Kidney capillary endothelial cell (primary cell): Measurements from ENCODE around the gene GDAP1L1.
A peak's percentile ranks its signal among the peaks of the same experiment; 100 is the strongest.

Experiments
- DNase-seq: peaks from one replicate; pipeline ENCODE4 v3.0.0-alpha.2; 2018; ENCODE audit warnings: low spot score

Gene GDAP1L1

DNA sequence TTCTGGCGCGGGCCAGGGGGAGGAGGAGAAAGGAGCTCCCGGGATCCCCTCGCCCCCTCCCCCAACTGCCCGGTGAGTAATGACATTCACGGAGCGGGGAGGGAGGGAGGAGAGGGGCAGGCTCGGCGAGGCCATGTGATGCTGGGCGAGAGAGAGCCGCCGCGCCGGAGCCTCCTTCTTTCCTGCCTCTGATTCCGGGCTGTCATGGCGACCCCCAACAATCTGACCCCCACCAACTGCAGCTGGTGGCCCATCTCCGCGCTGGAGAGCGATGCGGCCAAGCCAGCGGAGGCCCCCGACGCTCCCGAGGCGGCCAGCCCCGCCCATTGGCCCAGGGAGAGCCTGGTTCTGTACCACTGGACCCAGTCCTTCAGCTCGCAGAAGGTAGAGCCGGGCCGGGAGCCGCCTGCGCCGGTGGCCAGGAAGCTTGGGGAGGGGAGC lies at the start of gene GDAP1L1:
Gene GDAP1L1 (plus strand): TSS at position 178 of the 441 bp plus-strand sequence. CDS start 27 bp downstream, at position 205.
- DNase-seq, result peak; percentile 7

DNA sequence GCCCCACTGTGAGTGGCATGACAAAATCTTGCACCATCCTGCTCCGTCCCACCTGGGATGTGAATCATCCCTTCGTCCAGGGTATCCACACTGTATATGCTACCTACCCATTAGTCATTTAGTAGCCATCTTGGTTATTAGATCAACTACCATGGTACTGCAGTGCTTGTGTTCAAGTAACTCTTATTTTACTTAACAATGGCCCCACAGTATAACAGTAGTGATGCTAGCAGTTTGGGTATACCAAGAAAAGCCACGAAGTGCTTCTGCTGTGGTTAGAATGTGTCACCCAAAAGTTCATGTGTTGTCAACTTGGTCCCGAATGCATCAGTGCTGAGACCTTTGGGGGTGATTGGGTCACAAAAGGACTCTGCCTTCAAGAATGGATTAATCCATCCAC lies 48.2 kb upstream of the GDAP1L1 start:
- DNase-seq, result no peak

DNA sequence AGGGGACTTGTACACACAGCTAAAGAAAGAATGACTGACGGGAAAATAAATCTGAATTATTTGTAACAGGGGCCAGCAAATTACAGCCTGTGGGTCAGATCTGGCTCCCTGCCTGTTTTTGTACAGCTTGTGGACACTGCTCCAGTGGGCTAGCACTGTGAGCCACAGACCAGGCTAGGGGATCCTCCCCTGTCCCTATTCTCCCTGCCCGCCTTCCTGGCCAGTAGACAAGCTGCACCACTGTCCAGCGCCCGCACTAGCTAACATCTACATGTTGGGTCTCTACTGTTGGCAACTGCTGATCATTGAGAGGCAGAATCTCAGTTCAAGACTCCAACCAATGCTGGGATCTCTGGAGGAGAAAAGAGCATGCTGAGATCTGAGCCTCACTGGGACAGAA lies 47.2 kb upstream of the GDAP1L1 start:
- no peak for DNase-seq

DNA sequence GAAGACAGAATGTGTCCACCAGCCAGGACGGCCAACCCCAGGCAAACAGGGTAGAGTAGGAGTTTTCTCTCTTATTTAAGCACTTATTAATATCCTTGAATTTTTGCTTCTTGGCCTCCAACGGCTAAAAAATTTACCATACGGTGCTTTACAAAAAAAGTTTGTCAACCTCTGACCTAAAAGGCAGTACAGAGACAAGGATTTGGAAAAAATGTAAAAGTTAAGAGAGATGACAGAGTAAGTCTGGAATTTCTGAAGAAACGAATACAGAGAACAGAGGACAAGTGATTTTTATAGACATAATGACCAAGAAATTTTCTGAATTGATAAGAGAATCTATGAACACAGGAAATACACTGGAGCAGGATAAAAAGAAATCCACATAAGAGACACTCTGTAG lies 46.7 kb upstream of the GDAP1L1 start:
- no peak for DNase-seq

DNA sequence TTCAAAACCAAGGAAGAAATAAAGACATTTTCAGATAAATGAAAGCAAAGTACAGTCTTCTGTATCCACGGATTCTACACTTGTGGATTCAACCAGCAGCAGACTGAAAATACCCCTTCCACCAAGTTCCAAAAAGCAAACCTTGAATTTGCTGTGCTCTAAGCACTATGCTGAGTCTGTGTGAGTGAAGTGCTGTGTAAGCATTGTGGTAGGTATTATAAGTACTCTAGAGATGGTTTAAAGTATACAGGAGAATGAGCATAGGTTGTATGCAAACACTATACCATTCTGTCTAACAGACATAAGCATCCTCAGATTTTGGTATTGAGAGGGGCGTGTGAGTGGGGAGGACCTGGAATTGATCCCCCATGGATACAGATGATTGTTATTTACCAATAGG lies 46.1 kb upstream of the GDAP1L1 start:
- no peak for DNase-seq

DNA sequence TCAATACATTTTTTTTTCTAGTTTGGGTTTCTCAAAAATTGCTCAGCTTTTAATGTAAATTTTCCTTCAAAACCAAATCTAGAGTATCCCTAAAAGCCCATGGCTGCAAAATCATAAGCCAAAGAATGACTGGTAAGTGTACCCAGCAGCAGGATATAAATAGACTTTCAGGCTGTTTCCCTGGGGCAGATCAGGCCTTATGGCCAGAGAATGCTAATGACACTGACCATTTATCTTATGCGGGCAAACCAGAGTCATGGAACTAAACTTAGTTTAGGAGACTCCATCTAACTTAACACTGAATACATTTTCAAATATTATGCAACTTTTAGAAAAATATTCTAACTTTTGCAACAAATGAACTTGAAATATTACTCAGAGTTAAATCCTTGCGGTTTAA lies 43.9 kb upstream of the GDAP1L1 start:
- DNase-seq, result no peak

DNA sequence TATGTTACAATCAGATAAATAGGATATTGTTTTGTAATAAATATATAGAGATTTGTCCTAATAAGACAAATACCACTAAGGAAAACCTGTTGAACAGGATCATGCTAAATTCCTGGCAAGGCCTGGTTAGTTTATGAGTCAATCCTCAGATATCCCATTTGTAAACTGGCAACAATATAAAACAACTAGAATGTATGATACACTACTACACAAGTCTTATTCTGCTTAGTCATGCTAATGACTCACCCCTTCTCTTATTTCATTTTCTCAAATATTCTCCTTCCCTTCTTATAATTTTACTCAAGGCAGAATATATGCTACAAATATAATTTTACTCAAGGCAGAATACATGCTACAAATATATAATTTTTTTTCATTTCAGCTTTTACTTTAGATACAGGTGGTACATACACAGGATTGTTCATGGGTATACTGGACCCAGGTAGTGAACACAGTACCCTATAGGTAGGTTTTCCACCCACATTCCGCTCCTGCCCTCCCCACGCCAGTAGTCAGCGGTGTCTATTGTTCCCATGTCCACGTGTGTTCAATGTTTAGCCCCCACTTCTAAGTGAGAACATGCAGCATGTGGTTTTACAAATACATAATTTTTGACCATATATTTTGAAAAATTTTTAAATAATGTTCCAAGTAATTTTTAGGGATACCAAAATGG lies 42.8 kb upstream of the GDAP1L1 start:
- peak; percentile 93 for DNase-seq

DNA sequence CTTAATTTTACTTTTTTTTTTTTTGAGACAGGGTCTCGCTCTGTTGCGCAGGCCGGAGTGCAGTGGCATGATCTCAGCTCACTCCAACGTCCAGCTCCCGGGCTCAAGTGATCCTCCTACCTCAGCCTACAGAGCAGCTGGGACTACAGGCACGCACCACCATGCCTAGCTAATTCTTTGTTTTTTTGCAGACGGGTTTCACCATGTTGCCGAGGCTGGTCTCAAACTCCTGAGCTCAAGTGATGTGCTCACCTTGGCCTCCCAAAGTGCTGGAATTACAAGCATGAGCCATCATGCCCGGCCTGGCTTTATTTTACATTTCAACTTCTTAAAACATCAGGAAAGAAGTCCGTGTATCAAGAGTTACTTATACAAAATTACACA lies 42.3 kb upstream of the GDAP1L1 start:
- DNase-seq, result no peak

DNA sequence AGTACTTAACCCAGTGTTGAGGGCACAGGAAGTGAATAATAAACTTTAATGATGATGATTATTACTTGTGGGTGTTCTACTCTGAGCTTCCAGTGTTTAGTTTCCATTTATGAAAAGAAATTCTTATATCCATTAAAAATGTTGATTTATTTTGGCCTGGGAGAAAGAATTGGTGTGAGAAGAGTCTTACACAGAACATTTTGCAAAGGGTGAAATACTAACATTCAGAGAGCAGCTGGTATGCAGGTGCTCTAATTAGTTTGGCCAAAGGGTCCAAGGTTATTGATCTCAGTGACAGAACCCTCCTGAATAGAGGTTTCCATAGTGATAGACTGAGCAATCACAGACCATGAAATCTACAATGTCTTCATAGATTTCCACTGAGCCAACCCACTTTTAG lies 41.0 kb upstream of the GDAP1L1 start:
- no peak for DNase-seq

DNA sequence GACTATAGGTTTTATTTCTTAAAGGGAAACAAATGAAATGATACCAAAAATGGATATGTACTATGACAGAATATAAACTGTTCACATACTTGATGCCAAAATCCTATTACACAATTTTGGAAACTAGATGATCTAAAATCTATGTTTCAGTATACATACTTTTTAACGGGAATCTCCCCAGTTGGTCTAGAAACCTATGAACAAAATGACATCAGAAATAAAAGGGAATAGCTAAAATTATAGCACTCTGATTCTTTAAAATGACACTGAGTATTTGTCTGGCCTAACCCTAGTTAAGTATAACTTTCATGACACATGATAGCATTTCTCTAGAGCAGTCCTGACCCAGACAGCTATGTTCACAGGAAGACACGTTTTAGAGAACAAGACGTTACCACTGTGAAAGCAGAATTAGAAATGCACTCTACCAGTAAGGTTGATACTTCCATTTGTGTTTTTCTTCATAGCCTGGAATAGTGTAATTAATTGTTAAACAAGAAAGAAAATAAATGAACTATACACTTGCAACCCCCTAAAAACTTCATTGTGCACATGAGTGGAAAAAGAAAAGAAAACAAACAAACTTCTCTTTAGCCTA lies 39.9 kb upstream of the GDAP1L1 start:
- DNase-seq, result no peak

DNA sequence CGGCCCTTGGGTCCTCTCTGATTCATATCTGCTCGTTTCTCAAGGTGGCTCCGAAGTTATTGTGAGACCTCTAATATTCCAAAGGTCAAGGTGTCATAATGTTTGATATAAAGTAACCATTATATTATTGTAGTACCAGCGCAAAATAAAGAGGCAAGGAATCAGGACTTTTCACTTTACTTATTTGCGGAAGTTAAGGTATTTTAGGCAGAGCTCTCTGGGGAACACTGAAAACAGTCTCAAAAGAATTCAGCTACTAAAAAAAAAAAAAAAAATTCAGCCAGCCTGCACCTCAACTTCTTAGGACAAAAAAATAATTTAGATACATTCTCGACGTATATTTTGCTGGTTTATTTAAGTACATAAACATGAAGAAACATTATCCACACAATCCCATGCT lies 38.9 kb upstream of the GDAP1L1 start:
- no peak for DNase-seq

DNA sequence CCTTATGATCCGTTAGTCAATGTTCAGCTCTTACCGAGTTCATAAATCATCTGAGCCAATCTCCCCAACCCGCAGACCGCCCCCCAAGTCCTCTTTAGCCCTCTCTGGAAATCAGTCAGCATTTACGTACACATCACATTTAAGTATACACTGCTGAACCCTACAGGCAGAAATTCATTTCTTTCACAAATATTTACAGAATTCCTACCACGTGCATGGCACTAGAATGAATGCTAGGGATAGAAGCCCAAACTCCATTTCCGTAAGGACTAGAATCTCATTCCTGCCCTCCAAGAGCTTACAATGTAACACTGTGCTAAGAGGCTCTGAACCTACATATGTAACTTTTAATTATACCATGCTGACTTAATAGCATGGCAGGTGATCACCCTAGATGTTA lies 38.3 kb upstream of the GDAP1L1 start:
- DNase-seq, result no peak

DNA sequence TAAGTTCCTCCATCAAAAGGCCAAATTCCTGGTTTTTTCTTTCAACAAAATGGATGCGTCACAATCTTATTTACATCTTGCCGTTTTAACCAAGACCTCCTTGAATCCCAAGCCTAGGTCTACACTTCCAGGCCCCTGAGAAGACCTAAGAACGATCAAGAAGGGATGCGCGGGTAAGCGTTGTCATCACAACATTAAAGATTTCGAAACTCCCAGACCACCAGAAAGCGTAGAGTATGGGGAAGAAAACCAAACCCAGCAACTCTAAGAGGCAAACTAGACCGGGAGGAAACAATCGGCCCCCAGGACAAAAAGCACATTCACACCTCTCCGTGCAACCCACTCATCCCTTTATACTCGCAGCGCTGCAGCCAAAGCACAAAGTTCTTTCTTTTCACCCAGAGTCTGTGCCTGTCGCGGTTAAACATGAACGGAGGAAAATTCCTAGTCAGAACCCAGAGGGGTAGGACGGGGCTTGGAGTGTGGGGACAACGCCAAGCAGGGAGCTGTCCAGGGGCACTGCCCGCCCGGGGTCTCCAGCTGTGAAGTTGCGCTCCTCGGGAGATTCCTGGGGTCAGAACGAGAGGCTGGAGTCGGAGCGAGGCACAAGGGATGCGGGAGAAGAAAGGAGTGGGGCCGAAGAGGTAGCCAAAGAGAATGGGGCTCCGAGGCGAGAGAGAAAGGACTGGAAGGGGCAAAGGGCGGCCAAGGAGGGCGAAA lies 37.3 kb upstream of the GDAP1L1 start:
- peak; percentile 26 for DNase-seq

DNA sequence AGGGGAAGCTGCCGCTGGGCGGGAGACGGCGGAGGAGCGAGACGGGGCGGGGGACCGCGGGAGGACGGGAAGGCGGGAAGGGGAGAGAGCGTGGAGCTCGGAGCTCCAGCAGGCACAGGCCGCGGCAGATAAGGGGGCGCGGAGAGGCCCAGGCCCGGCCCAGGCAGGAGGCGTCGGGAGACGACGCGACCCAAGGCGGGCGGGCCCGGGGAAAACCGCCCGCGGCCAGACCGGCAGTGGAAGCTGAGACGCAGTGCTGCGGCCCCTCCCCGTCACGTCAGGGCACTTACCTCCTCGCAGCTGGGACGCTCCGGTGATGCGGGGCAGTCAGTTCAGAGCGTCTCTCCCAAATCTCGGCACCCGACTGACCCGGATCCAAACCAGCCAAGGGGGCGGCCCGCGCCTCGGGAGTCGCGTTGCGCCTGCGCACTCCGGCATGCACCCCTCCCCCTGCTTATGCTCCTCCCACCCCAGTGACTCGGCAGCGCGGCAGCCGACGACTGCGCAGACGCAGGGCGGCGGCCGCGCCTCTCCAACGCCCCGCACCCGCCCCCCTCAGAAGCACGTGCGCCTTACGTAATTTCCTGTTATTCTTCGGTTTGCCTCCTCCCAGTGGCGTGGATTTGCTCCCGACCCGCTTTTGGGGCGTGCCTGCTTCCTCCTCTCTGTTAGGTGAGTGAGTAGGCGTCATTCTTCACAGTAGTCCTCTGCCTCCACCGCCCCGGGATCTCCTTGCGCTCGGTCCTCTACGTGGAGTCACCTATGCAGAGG lies 36.5 kb upstream of the GDAP1L1 start, which contains the start of gene OSER1:
Gene OSER1 (minus strand): TSS at position 366 of the 771 bp plus-strand sequence. CDS start 3,814 bp downstream, outside the sequence.
- peak; percentile 96 for DNase-seq

DNA sequence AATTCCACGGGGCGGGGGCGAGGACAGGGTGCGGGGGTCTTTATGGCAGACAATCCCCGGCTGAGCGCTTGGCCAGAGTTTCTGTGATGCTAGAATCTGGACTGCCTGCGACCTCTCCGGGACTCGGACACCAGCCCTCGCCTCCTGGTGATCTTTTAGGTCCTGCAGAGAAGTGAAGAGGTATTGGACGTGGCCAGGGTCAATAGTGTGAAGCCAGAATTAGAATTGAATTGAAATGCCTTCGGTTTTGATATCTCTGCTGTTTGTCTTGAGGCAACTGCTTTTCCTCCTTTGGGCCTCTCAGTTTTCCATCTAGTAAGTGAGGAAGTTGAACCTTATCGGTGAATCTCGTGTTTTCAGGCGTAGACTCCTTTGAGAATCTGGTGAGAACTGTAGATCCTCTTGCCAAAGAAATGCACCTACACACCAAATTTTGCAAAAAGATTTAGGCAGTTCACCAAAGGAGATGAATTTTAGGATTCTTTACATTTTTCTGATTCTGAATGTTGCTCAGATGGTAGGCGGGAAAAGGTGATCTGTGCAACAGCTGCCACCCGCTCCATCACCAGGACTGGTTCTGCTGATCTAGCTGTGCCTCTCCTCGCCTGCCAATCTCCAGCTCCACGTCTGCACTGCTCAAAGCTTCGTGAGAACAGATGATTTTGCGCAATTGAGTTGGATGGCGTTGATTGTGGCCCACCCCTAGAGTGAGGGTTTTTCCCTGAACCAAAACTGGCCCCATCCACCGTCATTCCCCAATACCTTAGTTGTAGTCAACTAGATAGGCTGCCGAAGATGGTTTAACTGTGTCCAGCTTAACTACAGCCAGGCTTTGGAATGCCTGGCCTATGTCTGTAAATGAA lies 35.7 kb upstream of the GDAP1L1 start:
- no peak for DNase-seq

DNA sequence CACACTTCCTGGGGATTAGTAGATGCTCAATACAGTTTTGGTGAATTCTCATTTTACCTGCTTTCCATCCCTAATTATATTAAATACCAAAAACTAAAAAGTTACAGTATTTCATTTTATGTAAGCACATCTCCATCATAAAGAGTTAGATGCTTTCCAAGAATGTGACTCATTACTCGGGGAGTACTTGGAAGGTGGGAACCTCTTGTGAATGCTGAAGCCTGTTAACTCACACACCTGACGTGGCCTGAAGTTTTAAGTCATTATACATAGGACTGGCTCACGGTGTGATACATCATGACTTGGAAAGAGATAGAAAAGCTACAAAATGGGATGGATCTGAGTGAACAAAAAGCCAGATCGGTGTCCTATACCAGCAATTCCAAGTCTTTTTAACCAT lies 34.3 kb upstream of the GDAP1L1 start:
- no peak for DNase-seq

DNA sequence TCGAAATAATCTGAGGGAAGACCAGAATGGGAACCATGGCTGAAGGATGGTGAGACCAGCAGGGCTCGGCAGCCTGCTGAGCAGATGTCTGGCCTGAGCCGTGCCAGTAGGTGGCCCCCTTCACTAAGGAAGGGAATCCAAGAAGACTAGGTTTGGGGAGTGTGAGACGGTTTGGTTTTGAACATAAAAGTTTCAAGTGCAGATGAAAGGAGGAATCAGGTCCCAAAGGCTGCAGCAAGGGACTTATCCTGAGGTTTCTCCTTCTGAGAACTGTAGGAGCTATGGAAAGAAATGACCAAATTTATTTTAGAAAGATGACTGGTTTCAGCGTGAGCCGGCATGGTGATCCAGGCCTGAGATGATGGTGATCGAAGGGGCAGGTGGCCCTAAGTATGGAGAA lies 32.0 kb upstream of the GDAP1L1 start:
- DNase-seq, result peak; percentile 57

DNA sequence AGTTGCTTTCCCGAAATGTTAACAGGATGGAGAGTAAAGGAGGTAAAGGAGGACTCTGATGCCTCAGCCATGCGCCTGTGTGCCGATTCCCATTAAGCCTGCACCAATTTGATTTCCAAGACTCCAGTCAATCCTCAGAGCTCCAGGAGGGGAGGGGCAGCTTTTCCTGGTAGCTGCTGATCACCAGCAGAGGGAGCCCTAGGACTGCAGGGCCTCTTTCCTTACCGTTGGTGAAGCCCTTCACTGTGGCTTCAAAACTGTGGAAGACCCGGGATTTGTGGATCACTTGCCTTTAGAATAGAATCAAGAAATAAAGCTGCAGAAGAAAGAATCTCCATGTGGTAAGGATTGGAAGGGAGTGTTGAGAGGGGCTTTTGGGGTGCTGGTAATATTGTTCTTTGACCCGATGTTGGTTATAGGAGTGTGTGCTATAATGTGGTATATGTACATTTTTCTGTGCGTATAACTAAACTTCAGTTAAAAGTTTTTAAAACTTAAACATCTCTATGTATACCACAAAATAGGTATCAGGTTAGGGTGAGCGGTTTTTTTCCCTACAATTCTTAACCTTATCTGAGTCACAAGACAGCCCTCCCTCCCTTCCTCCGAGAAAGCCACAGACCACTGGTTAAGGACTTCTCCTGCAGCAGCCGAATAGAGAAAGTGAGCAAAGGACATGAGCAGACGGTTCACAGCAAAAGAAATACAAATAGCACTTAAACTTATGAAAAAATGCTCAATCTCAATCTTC lies 29.6 kb upstream of the GDAP1L1 start:
- peak; percentile 58 for DNase-seq

DNA sequence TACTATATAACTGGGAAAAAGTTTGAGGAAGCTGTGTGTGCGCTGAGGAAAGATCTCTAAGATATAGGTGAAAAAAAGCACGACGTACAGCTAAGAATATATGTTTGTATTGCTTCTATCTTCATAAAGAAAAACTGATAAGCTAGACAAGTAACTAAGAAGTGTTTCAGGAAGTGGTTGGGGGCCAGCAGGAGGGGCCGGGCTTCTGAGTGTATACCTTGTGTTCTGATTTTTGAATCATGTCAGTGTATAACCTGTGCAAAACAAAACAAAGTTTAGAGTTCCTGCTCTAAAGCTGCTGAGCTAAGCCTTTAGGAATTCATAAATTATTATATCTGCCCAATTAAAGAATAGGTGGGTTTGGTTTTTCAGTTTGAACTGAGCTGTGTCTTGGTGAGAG lies 28.7 kb upstream of the GDAP1L1 start:
- no peak for DNase-seq

DNA sequence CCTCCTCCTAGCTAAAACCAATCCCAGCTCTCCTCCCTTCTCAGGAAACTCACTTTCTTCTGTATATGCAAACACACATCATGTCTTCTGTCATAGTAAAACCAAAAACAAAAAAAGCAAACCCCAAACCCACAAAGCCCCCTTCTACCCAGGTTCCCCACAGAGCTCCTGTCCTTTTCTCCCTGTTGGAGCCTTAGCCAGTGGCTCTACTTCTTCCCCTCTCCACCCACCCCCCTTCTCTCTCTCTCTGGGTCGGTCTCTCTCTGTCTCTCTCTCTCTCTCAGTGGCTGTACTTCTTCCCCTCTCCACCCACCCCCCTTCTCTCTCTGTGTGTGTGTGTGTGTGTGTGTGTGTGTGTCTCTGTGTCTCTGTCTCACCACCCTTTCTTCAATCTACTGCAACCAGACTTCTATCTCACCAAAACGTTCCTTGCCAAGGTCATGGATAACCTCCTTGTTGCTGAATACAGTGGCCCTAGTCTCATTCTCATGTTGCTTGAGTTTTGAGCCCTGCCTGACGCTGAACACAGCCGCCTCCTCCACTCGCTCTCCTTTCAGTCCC lies 27.9 kb upstream of the GDAP1L1 start:
- DNase-seq, result no peak
